LNCAP (cell line): ENCODE data around the gene ZNF536.

Source experiments
- TF ChIP-seq, protein P1 (sequence below): fragments of 450-650 bp; IDR thresholded peaks from 2 replicates; pipeline ENCODE4 v1.5.1; 2017; ENCODE audit warnings: mild to moderate bottlenecking

Gene ZNF536

GRCh38 chr19:30459859-30460258, 87.7 kb downstream of the ZNF536 start:
- TF ChIP-seq, protein P1, sequence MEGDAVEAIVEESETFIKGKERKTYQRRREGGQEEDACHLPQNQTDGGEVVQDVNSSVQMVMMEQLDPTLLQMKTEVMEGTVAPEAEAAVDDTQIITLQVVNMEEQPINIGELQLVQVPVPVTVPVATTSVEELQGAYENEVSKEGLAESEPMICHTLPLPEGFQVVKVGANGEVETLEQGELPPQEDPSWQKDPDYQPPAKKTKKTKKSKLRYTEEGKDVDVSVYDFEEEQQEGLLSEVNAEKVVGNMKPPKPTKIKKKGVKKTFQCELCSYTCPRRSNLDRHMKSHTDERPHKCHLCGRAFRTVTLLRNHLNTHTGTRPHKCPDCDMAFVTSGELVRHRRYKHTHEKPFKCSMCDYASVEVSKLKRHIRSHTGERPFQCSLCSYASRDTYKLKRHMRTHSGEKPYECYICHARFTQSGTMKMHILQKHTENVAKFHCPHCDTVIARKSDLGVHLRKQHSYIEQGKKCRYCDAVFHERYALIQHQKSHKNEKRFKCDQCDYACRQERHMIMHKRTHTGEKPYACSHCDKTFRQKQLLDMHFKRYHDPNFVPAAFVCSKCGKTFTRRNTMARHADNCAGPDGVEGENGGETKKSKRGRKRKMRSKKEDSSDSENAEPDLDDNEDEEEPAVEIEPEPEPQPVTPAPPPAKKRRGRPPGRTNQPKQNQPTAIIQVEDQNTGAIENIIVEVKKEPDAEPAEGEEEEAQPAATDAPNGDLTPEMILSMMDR = no peak

DNA sequence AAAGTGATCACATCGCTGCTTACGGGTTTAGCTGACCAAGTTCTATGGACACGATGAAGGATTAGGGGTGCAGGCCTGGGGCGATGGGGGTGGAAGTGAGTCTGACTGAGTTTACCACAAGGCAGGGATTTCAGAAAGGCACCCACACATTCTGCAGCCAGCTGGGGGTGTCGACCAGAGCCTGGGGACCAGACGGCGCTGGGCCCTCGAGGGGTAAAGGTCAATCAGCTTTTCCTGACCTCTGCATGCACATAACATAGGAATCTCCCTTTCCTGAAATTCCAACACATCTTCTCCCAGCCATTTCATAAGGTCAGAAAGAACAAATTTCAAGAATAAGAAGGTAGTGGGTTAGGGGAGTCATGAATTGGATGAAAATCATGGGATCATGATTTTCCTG, 92.0 kb downstream of the ZNF536 start:
- TF ChIP-seq, protein P1 = no peak

GRCh38 chr19:30467239-30467638, 95.1 kb downstream of the ZNF536 start:
- TF ChIP-seq, protein P1 = no peak

- TF ChIP-seq, protein P1 = no peak
Observed at GRCh38 chr19:30469774-30470173, 97.6 kb downstream of the ZNF536 start.

DNA sequence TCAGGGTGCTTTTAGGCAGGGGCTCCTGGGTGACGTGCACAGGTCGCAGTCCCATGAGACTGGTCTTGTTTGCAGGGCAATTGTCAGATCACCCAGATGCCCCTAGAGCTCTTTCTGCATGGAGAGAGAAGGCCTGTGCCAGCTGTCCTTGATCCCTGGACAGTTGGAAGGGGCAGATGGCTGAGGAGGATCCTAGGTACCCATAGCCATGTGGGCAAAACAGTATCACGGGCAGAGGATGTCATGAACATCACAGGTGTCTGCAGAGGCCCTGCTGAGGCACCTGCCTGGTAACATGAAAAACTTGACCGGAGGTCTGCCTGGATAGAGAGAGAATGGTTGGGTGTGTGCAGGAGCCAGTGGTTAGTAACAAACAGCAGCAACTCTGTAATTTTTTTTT, 99.3 kb downstream of the ZNF536 start:
- TF ChIP-seq, protein P1 = no peak

DNA sequence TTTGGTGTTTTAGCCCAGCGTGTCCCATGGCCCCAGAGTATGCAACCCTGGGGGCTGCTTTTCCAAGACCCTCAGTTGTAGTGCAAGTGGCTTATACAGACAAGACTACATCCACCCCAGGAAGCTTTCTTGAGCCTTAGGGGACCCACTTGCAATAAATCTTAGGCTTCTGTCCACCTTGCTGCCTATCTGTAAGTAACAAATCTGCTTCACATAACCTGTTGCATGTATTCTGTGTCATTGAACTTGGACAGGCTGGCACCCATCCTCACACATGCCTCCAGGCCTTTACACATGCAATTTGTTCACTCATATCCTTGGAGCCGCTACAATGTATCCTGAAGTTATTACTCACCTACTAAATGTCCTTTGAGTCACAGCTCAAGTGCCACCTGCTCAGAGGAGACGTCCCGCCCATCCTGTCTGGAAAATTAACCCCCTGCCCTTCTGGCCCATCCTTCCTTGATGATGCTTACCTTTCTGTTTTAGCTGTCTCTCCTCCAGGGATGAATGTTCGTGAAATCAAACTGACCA, 101.2 kb downstream of the ZNF536 start:
- TF ChIP-seq, protein P1 = no peak

GRCh38 chr19:30476997-30477396, 104.8 kb downstream of the ZNF536 start:
- TF ChIP-seq, protein P1 = no peak

DNA sequence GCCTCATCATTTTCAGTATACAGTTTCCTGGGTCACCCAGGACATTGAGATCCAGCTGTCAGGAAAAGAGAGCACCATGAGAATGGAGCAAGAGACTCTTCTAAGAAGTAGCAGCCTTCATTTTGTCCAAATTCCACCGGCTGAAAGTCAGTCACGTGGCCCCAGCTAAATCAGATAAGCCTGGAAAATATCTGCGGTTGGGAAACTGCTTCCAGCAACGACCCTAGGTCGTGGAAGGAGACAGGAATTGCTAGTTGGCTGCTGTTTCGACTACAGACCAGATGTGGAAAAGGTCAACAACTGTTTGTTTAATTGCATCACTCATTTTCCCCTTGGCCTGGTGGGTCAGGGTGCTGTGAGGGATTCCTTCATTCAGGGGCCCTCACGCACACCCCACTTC, 107.0 kb downstream of the ZNF536 start:
- TF ChIP-seq, protein P1 = no peak
